GM18511 (cell line): ENCODE results near the gene KIF3B.
"Not testable (repeated sequence)": the region's sequence is repeated elsewhere in the genome, so short reads cannot be mapped to it uniquely, and the experiment has no call there.

Experiments used
- ATAC-seq: cut with Tn5 transposase; IDR thresholded peaks from one replicate; pipeline ENCODE4 v1.9.1; 2021; ENCODE audit warnings: mild to moderate bottlenecking, moderate library complexity; ENCODE audit not compliant: unreplicated experiment

KIF3B gene

GRCh38 chr20:32292548-32292947 is 15.1 kb downstream of the KIF3B start:
- ATAC-seq, result no peak

GRCh38 chr20:32294071-32294470 is 16.6 kb downstream of the KIF3B start:
- ATAC-seq, result no peak

- no peak for ATAC-seq
These were observed 19.0 kb downstream of the KIF3B start for GRCh38 chr20:32296412-32296811.

GRCh38 chr20:32296819-32297420 is 19.5 kb downstream of the KIF3B start:
- ATAC-seq, result no peak

- no peak for ATAC-seq
These were observed 20.0 kb downstream of the KIF3B start for GRCh38 chr20:32297439-32297838.

GRCh38 chr20:32300647-32301046 is 23.2 kb downstream of the KIF3B start:
- no peak for ATAC-seq

- ATAC-seq, result no peak
These were observed 24.5 kb downstream of the KIF3B start for GRCh38 chr20:32301719-32302506.

GRCh38 chr20:32302507-32302872 is 25.0 kb downstream of the KIF3B start:
- no peak for ATAC-seq

GRCh38 chr20:32304131-32304746 is 26.8 kb downstream of the KIF3B start:
- no peak for ATAC-seq

- ATAC-seq, result no peak
These were observed 35.4 kb downstream of the KIF3B start for GRCh38 chr20:32312718-32313424.

- ATAC-seq, result no peak
These were observed 37.3 kb downstream of the KIF3B start for GRCh38 chr20:32314768-32315167.

- no peak for ATAC-seq
These were observed 37.9 kb downstream of the KIF3B start for GRCh38 chr20:32315399-32315798.

- no peak for ATAC-seq
These were observed 38.4 kb downstream of the KIF3B start for GRCh38 chr20:32315891-32316290.

- ATAC-seq, result no peak
These were observed 39.2 kb downstream of the KIF3B start for GRCh38 chr20:32316667-32317066.

- no peak for ATAC-seq
These were observed 41.6 kb downstream of the KIF3B start for GRCh38 chr20:32319100-32319499.

GRCh38 chr20:32320305-32320704 is 42.9 kb downstream of the KIF3B start:
- ATAC-seq, result no peak

GRCh38 chr20:32321390-32321789 is 43.9 kb downstream of the KIF3B start:
- no peak for ATAC-seq

GRCh38 chr20:32322260-32322659 is 44.8 kb downstream of the KIF3B start:
- not testable (repeated sequence) for ATAC-seq

- ATAC-seq, result not testable (repeated sequence)
These were observed 46.3 kb downstream of the KIF3B start for GRCh38 chr20:32323761-32324160.

GRCh38 chr20:32325706-32326503 is 48.5 kb downstream of the KIF3B start:
- ATAC-seq, result no peak

- no peak for ATAC-seq
These were observed 49.0 kb downstream of the KIF3B start for GRCh38 chr20:32326504-32326845.
